Measurements from ENCODE around the gene ULK4. TPM values are rescaled to one million over a fixed set of nuclear protein-coding genes. Genes with fewer than 3 reads are reported as not detected.
"Not testable (repeated sequence)": the region's sequence is repeated elsewhere in the genome, so short reads cannot be mapped to it uniquely, and the experiment has no call there.

Gene ULK4
- total RNA-seq, 2 donors from 2014 or later, result 4.4 to 8.3 TPM

- H3K9me3 ChIP-seq, result no peaks in the 10 kb centered on the region
- TF ChIP-seq CTCF (IDR thresholded peaks at IDR 0.05), result no peak
- no peak overlapping the region for H3K9ac ChIP-seq (ENCODE audit: low read depth in 2 of 2, low read length in 2 of 2)
- no peaks in the 10 kb centered on the region for H3K4me1 ChIP-seq
- H3K27me3 ChIP-seq, result no peaks in the 10 kb centered on the region
- no peak overlapping the region for H3K4me3 ChIP-seq
- intact Hi-C loops (cut with DNase I), result no loop called here
- H3K36me3 ChIP-seq, result no peaks in the 10 kb centered on the region
- no peak for DNase-seq
- no peak overlapping the region for H3K27ac ChIP-seq
Observed at GRCh38 chr3:41872157-41872556, 89.7 kb downstream of the ULK4 start.

GRCh38 chr3:41867533-41867932 lies 94.4 kb downstream of the ULK4 start:
- intact Hi-C loops (cut with DNase I), result no loop called here
- no peaks in the 10 kb centered on the region for H3K4me1 ChIP-seq
- no peaks in the 10 kb centered on the region for H3K27me3 ChIP-seq

GRCh38 chr3:41866298-41866697 lies 95.6 kb downstream of the ULK4 start:
- Histone ChIP-seq H3K27me3 (no peaks in the 10 kb centered on the region), H3K9ac (ENCODE audit: low read depth in 2 of 2, low read length in 2 of 2) (no peak overlapping the region), H3K27ac (no peak overlapping the region), H3K36me3 (no peaks in the 10 kb centered on the region), H3K4me3 (no peak overlapping the region), H3K4me1 (no peaks in the 10 kb centered on the region), H3K9me3 (no peaks in the 10 kb centered on the region)
- intact Hi-C loops (cut with DNase I), result no loop called here
- no peak for TF ChIP-seq CTCF (IDR thresholded peaks at IDR 0.05)
- no peak for DNase-seq

More at GRCh38 chr3:41867533-41867932, 94.4 kb downstream of the ULK4 start:
- Histone ChIP-seq H3K36me3 (no peaks in the 10 kb centered on the region), H3K4me3 (no peak overlapping the region), H3K9ac (ENCODE audit: low read depth in 2 of 2, low read length in 2 of 2) (no peak overlapping the region), H3K9me3 (no peaks in the 10 kb centered on the region), H3K27ac (no peak overlapping the region)
- DNase-seq, result no peak
- no peak for TF ChIP-seq CTCF (IDR thresholded peaks at IDR 0.05)

GRCh38 chr3:41863024-41863423 lies 98.9 kb downstream of the ULK4 start:
- Histone ChIP-seq H3K4me3 (no peak overlapping the region), H3K9me3 (no peaks in the 10 kb centered on the region), H3K27ac (no peak overlapping the region), H3K27me3 (no peaks in the 10 kb centered on the region), H3K9ac (ENCODE audit: low read depth in 2 of 2, low read length in 2 of 2) (no peak overlapping the region), H3K4me1 (no peaks in the 10 kb centered on the region), H3K36me3 (no peaks in the 10 kb centered on the region)
- intact Hi-C loops (cut with DNase I), result no loop called here
- no peak for DNase-seq
- TF ChIP-seq CTCF (IDR thresholded peaks at IDR 0.05), result no peak

GRCh38 chr3:41860489-41860888 lies 101.4 kb downstream of the ULK4 start:
- H3K9me3 ChIP-seq; H3K27ac ChIP-seq; H3K4me3 ChIP-seq; H3K4me1 ChIP-seq; H3K9ac ChIP-seq (ENCODE audit: low read depth in 2 of 2, low read length in 2 of 2); H3K36me3 ChIP-seq; DNase-seq; intact Hi-C loops (cut with DNase I); H3K27me3 ChIP-seq: not testable (repeated sequence)

- Histone ChIP-seq H3K27ac (no peak overlapping the region), H3K9me3 (no peaks in the 10 kb centered on the region), H3K36me3 (no peaks in the 10 kb centered on the region), H3K4me3 (no peak overlapping the region), H3K9ac (ENCODE audit: low read depth in 2 of 2, low read length in 2 of 2) (no peak overlapping the region), H3K27me3 (no peaks in the 10 kb centered on the region), H3K4me1 (no peaks in the 10 kb centered on the region)
- no peak for DNase-seq
- intact Hi-C loops (cut with DNase I), result no loop called here
- TF ChIP-seq CTCF (IDR thresholded peaks at IDR 0.05), result no peak
Observed at GRCh38 chr3:41854956-41855355, 106.9 kb downstream of the ULK4 start.
